ENCODE data around the gene ZNF526. TPM values are rescaled to one million over a fixed set of nuclear protein-coding genes. Genes with fewer than 3 reads are reported as not detected.
A peak's percentile ranks its signal among the peaks of the same experiment; 100 is the strongest.

ZNF526 gene
- total and polyA plus RNA-seq, 9 of the 15 experiments (the other 6 are each of a cell fraction or from before 2014, with no cell fraction given) = 1.3 to 17.9 (median 6.2) TPM

DNA sequence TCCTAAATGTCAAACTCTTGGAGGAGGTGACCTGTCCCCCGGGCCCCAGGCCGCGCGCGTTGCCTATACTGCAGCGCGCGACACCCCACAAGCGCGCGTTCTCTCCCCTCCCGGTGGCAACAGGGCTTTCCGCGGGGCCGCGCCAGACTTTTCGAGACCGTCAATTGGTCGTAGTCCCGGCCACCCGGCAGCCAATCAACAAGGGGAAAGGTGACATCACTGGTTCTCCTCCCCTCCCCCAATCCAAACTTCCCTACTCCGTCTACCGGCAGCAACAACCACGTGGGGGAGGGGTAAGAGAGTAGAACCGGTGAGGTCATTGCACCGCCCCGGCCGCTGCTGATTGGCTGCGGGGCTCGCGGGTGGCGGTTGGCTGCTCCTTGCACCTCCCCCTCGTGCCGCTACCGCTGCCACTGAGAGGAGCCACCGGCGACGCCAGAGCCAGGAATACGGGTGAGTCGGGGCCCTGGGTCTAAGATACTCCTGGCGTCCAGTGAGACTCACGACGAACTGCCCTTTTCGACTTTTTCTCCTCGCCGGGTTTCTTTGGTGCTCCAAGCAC, 48.1 kb downstream of the ZNF526 start (continued):
- peak; percentile 97; the same call in 1 of the 2 replicates for TF ChIP-seq ZNF766 (CRISPR knock-in tag; conservative IDR thresholded peaks at IDR 0.05)
- 0 out of 2 replicates have a peak, but pooled peaks have one; percentile 16 for TF ChIP-seq SMC3 (conservative IDR thresholded peaks at IDR 0.05; ENCODE audit: insufficient read depth, low read depth, low read length)
- TF ChIP-seq SNRNP70 (optimal IDR thresholded peaks at IDR 0.05; ENCODE audit: low read depth, low read length) = no peak
- TF ChIP-seq, protein P1, sequence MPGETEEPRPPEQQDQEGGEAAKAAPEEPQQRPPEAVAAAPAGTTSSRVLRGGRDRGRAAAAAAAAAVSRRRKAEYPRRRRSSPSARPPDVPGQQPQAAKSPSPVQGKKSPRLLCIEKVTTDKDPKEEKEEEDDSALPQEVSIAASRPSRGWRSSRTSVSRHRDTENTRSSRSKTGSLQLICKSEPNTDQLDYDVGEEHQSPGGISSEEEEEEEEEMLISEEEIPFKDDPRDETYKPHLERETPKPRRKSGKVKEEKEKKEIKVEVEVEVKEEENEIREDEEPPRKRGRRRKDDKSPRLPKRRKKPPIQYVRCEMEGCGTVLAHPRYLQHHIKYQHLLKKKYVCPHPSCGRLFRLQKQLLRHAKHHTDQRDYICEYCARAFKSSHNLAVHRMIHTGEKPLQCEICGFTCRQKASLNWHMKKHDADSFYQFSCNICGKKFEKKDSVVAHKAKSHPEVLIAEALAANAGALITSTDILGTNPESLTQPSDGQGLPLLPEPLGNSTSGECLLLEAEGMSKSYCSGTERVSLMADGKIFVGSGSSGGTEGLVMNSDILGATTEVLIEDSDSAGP (CRISPR knock-in tag; IDR thresholded peaks at IDR 0.05) = no peak
- no peak; the same call in 1 of the 2 replicates for TF ChIP-seq PML (IDR thresholded peaks at IDR 0.05; ENCODE audit: low read length)
- TF ChIP-seq MTA3 (IDR thresholded peaks at IDR 0.05; ENCODE audit: borderline replicate concordance) = no peak
- no peak for TF ChIP-seq POLR2B (IDR thresholded peaks at IDR 0.05; ENCODE audit: low read depth, partially characterized antibody)
- TF ChIP-seq ZNF830 (CRISPR knock-in tag; IDR thresholded peaks at IDR 0.05) = no peak
- TF ChIP-seq, protein P2, sequence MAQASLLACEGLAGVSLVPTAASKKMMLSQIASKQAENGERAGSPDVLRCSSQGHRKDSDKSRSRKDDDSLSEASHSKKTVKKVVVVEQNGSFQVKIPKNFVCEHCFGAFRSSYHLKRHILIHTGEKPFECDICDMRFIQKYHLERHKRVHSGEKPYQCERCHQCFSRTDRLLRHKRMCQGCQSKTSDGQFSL (CRISPR knock-in tag; IDR thresholded peaks at IDR 0.05) = no peak
- TF ChIP-seq, protein P2 (tag; IDR thresholded peaks at IDR 0.05) = no peak
- no peak for TF ChIP-seq KAT7 (CRISPR knock-in tag; IDR thresholded peaks at IDR 0.05; ENCODE audit: borderline replicate concordance)
- TF ChIP-seq, protein P3, sequence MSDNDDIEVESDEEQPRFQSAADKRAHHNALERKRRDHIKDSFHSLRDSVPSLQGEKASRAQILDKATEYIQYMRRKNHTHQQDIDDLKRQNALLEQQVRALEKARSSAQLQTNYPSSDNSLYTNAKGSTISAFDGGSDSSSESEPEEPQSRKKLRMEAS (CRISPR knock-in tag; IDR thresholded peaks at IDR 0.05) = no peak; the same call in none of the 2 replicates
- TF ChIP-seq HNRNPK (IDR thresholded peaks at IDR 0.05; ENCODE audit: low read depth, low read length, poor library complexity, severe bottlenecking) = no peak
- TF ChIP-seq MYNN (IDR thresholded peaks at IDR 0.05) = no peak
- no peak for TF ChIP-seq MYNN (CRISPR knock-in tag; IDR thresholded peaks at IDR 0.05)
- no peak for TF ChIP-seq CBFA2T2 (conservative IDR thresholded peaks at IDR 0.05)
- TF ChIP-seq NFE2L1 (tag; IDR thresholded peaks at IDR 0.05; ENCODE audit: borderline replicate concordance, low read depth) = no peak
- TF ChIP-seq JUN (IDR thresholded peaks at IDR 0.05; ENCODE audit: borderline replicate concordance, low read depth, low read length) = peak; percentile 99
- peak; percentile 97 for TF ChIP-seq JUN (CRISPR knock-in tag; IDR thresholded peaks at IDR 0.05; ENCODE audit: borderline replicate concordance)
- peak; percentile 72; the same call in 1 of the 2 replicates for TF ChIP-seq ZNF644 (tag; IDR thresholded peaks at IDR 0.05; ENCODE audit: low read depth)
- TF ChIP-seq CBFB (CRISPR knock-in tag; IDR thresholded peaks at IDR 0.05) = no peak
- peak; percentile 72 for TF ChIP-seq ZBTB17 (CRISPR knock-in tag; IDR thresholded peaks at IDR 0.05)
- TF ChIP-seq, protein P4, sequence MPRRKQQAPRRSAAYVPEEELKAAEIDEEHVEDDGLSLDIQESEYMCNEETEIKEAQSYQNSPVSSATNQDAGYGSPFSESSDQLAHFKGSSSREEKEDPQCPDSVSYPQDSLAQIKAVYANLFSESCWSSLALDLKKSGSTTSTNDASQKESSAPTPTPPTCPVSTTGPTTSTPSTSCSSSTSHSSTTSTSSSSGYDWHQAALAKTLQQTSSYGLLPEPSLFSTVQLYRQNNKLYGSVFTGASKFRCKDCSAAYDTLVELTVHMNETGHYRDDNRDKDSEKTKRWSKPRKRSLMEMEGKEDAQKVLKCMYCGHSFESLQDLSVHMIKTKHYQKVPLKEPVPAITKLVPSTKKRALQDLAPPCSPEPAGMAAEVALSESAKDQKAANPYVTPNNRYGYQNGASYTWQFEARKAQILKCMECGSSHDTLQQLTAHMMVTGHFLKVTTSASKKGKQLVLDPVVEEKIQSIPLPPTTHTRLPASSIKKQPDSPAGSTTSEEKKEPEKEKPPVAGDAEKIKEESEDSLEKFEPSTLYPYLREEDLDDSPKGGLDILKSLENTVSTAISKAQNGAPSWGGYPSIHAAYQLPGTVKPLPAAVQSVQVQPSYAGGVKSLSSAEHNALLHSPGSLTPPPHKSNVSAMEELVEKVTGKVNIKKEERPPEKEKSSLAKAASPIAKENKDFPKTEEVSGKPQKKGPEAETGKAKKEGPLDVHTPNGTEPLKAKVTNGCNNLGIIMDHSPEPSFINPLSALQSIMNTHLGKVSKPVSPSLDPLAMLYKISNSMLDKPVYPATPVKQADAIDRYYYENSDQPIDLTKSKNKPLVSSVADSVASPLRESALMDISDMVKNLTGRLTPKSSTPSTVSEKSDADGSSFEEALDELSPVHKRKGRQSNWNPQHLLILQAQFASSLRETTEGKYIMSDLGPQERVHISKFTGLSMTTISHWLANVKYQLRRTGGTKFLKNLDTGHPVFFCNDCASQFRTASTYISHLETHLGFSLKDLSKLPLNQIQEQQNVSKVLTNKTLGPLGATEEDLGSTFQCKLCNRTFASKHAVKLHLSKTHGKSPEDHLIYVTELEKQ (CRISPR knock-in tag; IDR thresholded peaks at IDR 0.05) = no peak

Data from K562 (cell line).